Body of pancreas (tissue), 4 donors: ENCODE results near the gene IDS.
"Not testable (repeated sequence)": the region's sequence is repeated elsewhere in the genome, so short reads cannot be mapped to it uniquely, and the experiment has no call there.

Source experiments
- CTCF ChIP-seq, 7 experiments: fragments of 450-650 bp in 4 of 7; fragments of 200-600 bp in 3 of 7; sonication (generic) in 3 of 7; IDR thresholded peaks; one replicate each; pipeline ENCODE4 v1.5.1; 2016 to 2019; ENCODE audit warnings: antibody characterized with exemption in 7 of 7
- POLR2A ChIP-seq, 3 donors: fragments of 450-650 bp; IDR thresholded peaks; one replicate each; pipeline ENCODE4 v1.6.1; 2016; ENCODE audit warnings: antibody characterized with exemption in 3 of 3, mild to moderate bottlenecking in 2 of 3

- TF ChIP-seq CTCF, POLR2A (IDR thresholded peaks at IDR 0.05): not testable (repeated sequence)
Measured at GRCh38 chrX:149488411-149489052, 16.6 kb downstream of the IDS start.
